22Rv1 (cell line): ENCODE data around the gene APOBEC3H.

Experiments used
- H3K27ac ChIP-seq: fragments of 450-650 bp; 2 replicates; pipeline ENCODE4 v1.5.1; 2017
- ZFX ChIP-seq: fragments of 450-650 bp; IDR thresholded peaks from 2 replicates; pipeline ENCODE4 v1.6.1; 2017; ENCODE audit warnings: antibody characterized with exemption, borderline replicate concordance
- TF ChIP-seq, protein P1 (sequence below): fragments of 450-650 bp; IDR thresholded peaks from 2 replicates; pipeline ENCODE4 v1.5.1; 2017; ENCODE audit warnings: mild to moderate bottlenecking

APOBEC3H gene

DNA sequence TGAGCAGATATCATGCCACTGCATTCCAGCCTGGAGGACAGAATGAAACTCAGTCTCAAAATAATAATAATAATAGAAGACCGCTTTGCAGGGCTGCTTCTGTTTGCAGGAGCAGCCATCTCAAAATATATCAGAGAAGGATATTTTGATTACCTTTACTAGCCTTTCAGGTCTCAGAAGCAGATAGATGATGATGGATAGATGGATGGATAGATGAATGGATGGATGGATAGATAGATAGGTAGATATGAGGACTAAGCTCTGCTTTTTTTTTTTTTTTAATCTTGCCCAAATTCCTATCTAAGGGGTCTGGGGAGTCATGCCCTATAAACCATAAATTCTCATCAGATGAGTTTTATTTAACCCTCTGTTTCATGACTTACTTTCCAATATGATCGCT, 18.5 kb downstream of the APOBEC3H start:
- TF ChIP-seq ZFX = no peak
- TF ChIP-seq, protein P1, sequence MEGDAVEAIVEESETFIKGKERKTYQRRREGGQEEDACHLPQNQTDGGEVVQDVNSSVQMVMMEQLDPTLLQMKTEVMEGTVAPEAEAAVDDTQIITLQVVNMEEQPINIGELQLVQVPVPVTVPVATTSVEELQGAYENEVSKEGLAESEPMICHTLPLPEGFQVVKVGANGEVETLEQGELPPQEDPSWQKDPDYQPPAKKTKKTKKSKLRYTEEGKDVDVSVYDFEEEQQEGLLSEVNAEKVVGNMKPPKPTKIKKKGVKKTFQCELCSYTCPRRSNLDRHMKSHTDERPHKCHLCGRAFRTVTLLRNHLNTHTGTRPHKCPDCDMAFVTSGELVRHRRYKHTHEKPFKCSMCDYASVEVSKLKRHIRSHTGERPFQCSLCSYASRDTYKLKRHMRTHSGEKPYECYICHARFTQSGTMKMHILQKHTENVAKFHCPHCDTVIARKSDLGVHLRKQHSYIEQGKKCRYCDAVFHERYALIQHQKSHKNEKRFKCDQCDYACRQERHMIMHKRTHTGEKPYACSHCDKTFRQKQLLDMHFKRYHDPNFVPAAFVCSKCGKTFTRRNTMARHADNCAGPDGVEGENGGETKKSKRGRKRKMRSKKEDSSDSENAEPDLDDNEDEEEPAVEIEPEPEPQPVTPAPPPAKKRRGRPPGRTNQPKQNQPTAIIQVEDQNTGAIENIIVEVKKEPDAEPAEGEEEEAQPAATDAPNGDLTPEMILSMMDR = no peak
- no peak overlapping the region for H3K27ac ChIP-seq

DNA sequence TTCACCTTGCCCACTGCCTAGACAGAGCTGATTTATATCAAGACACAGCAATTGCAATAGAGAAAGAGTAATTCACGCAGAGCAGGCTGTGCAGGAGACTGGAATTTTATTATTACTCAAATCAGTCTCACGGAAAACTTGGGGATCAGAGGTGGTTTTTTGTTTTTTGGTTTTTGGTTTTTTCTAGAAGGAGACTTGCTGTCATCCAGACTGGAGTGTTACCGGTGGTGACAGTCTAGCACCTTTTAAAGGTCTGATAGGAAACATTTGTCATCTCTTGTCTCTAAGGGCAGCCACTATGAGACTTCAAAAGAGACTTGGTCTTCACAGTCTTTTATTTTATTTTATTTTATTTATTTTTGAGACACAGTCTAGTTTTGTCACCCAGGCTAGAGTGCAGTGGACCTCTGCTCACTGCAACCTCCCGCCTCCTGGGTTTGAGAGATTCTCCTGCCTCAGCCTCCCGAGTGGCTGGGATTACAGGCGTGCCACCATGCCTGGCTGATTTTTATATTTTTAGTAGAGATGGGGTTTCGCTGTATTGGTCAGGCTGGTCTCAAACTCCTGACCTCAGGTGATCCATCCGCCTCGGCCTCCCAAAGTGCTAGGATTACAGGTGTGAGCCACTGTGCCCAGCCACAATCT, 19.1 kb downstream of the APOBEC3H start:
- H3K27ac ChIP-seq = no peak overlapping the region
- TF ChIP-seq, protein P1 = no peak
- no peak for TF ChIP-seq ZFX

- no peak for TF ChIP-seq ZFX
- TF ChIP-seq, protein P1 = peak; percentile 70
Measured at GRCh38 chr22:39117585-39118191, 20.6 kb downstream of the APOBEC3H start.

GRCh38 chr22:39120983-39121382, 23.9 kb downstream of the APOBEC3H start:
- H3K27ac ChIP-seq = no peak overlapping the region
- TF ChIP-seq, protein P1 = no peak
- no peak for TF ChIP-seq ZFX

More at GRCh38 chr22:39117585-39118191, 20.6 kb downstream of the APOBEC3H start:
- H3K27ac ChIP-seq = no peak overlapping the region

DNA sequence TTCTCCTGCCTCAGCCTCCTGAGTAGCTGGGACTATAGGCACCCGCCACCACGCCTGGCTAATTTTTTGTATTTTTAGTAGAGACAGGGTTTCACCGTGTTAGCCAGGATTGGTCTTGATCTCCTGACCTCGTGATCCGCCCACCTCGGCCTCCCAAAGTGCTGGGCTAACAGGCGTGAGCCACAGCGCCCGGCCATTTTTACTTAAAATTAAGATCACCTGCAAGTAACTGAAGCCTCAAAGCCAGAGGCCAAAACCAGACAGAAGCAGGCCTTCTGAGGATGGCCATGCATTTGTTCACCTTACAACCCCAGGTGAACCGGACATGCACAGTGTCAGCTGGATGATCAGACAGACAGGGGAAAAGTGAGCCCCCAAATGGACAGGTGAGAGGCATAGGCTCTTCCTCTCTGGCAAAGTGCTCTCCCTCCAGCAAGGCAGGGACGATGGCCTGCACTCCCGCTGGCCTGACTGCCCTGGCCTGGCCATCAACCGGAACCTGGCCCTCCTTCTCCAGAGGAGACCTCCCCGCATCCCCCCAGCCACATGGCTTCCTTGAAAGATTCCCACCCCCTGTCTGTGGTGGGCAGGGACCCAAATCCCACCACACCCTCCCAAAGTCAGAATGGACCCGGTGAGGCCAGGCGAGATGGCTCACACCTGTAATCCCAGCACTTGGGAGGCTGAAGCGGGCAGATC, 25.9 kb downstream of the APOBEC3H start:
- H3K27ac ChIP-seq = no peak overlapping the region

DNA sequence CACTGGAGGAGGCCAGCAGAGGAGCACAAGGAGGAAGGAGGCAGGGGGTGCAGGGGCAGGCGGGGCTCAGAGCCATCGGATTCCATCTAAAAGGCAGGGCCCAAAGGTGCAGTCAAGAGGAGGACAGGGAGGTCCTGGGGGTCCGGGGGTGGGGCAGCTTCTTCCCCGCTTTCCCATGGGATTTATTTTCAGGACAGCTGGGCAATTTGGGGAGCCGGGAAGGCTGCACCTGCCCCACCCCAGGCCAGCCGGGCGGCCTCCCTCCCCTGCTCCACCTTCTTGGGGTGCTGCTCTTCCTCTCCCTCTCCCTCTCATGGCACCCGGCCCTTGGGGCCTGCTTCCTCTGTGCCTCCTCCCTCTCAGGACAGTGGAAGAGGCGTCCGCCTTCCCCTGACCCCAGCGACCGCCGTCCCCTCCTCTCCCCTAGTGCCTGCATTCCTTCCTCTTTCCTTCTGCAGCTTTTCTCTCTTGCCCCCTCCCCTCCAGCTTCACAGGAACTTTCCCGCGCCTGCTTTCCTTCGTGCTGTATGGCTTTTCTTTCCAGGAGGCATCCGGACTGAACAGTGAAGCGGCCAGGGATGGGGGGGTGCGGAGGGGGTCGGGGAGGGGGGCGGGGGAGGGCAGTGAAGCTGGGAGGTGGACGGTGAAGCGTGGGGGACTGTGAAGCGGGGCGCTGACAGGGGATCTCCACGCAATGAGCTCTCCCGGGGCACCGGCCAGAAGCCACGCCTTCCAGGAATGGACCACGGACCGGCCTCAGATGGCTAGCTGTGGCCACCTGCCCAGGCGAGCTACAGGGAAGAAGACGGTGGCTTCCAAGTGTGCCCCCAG, 26.9 kb downstream of the APOBEC3H start:
- H3K27ac ChIP-seq = no peak overlapping the region
- TF ChIP-seq, protein P1 = no peak
- no peak for TF ChIP-seq ZFX

More for the DNA sequence above, 25.9 kb downstream of the APOBEC3H start:
- TF ChIP-seq, protein P1 = no peak
- TF ChIP-seq ZFX = no peak
